Measurements from ENCODE around the gene STK36. TPM values are rescaled to one million over a fixed set of nuclear protein-coding genes. Genes with fewer than 3 reads are reported as not detected.
A peak's percentile ranks its signal among the peaks of the same experiment; 100 is the strongest.

STK36 gene
- total RNA-seq, 1 donor from 2014 or later, result 29.2 TPM

DNA sequence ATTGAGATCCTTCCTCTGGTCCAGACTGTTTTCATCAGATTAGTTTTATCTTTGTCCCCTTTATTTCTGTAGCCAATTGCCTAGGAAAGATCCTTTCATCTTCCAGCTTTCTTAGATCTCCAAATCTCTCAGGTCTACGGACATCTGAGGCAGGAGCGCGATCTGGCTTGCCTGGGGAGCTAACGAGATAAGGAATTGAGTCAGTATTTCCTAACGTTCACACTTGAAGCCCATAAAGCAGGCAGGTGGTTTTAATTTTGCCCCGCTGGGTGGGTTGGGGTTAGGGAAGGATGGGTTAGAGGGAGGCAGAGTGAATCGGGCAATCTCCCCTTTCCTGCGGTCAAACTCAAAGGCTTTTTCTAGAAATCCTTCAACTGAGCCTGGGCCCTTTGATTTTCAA lies 38.0 kb downstream of the STK36 start:
- Mint-ChIP-seq H3K27ac (no peak overlapping the region), H3K4me1 (peaks cover 26% of the 10 kb centered on the region), H3K4me3 (no peak overlapping the region), H3K9me3 (no peaks in the 10 kb centered on the region), H3K36me3 (ENCODE audit: low read depth) (peaks cover 4% of the 10 kb centered on the region), H3K27me3 (no peaks in the 10 kb centered on the region)
- intact Hi-C loops (cut with micrococcal nuclease), result loop anchor here (1.0 to 5.0 kb wide), 11 partner anchors 38 to 832 kb away; partner anchors contain the start of genes AAMP, BCS1L, CHPF and CNOT9
- CTCF ChIA-PET, result interaction anchor here (1.5 to 1.9 kb wide), 3 partner anchors 50 to 188 kb away, joined by 4 to 11 read pairs (median 6); partner anchors contain the start of genes BCS1L and ZNF142
- DNase-seq (no peak), ATAC-seq (ENCODE audit: low read depth) (no peak)
- POLR2A ChIA-PET, result interaction anchor here (0.8 to 2.2 kb wide), 8 partner anchors 38 to 678 kb away, joined by 3 to 17 read pairs (median 6); partner anchors contain the start of genes BCS1L, DNPEP, RNF25 and STK36
- TF ChIP-seq, protein P1, sequence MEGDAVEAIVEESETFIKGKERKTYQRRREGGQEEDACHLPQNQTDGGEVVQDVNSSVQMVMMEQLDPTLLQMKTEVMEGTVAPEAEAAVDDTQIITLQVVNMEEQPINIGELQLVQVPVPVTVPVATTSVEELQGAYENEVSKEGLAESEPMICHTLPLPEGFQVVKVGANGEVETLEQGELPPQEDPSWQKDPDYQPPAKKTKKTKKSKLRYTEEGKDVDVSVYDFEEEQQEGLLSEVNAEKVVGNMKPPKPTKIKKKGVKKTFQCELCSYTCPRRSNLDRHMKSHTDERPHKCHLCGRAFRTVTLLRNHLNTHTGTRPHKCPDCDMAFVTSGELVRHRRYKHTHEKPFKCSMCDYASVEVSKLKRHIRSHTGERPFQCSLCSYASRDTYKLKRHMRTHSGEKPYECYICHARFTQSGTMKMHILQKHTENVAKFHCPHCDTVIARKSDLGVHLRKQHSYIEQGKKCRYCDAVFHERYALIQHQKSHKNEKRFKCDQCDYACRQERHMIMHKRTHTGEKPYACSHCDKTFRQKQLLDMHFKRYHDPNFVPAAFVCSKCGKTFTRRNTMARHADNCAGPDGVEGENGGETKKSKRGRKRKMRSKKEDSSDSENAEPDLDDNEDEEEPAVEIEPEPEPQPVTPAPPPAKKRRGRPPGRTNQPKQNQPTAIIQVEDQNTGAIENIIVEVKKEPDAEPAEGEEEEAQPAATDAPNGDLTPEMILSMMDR (IDR thresholded peaks at IDR 0.05), result no peak

GRCh38 chr2:218710334-218710686 lies 38.4 kb downstream of the STK36 start:
- DNase-seq (no peak), ATAC-seq (ENCODE audit: low read depth) (no peak)
- no peaks in the 10 kb centered on the region for H3K27me3 Mint-ChIP-seq
- TF ChIP-seq, protein P1 (IDR thresholded peaks at IDR 0.05), result no peak
- peak overlapping the region; percentile 86 for H3K27ac Mint-ChIP-seq
- peak overlapping the region; percentile 91 for H3K4me3 Mint-ChIP-seq
- peaks cover 4% of the 10 kb centered on the region for H3K36me3 Mint-ChIP-seq (ENCODE audit: low read depth)
- ChIA-PET POLR2A (interaction anchor here (0.8 to 2.2 kb wide), 8 partner anchors 38 to 677 kb away, joined by 3 to 17 read pairs (median 6); partner anchors contain the start of genes BCS1L, DNPEP, RNF25 and STK36), CTCF (interaction anchor here (0.9 to 1.9 kb wide), 4 partner anchors 51 to 188 kb away, joined by 3 to 11 read pairs (median 5); partner anchors contain the start of genes BCS1L and ZNF142)
- no peaks in the 10 kb centered on the region for H3K9me3 Mint-ChIP-seq
- H3K4me1 Mint-ChIP-seq, result peaks cover 26% of the 10 kb centered on the region
- intact Hi-C loops (cut with micrococcal nuclease), result loop anchor here (1.0 to 5.0 kb wide), 11 partner anchors 38 to 832 kb away; partner anchors contain the start of genes AAMP, BCS1L, CHPF and CNOT9

DNA sequence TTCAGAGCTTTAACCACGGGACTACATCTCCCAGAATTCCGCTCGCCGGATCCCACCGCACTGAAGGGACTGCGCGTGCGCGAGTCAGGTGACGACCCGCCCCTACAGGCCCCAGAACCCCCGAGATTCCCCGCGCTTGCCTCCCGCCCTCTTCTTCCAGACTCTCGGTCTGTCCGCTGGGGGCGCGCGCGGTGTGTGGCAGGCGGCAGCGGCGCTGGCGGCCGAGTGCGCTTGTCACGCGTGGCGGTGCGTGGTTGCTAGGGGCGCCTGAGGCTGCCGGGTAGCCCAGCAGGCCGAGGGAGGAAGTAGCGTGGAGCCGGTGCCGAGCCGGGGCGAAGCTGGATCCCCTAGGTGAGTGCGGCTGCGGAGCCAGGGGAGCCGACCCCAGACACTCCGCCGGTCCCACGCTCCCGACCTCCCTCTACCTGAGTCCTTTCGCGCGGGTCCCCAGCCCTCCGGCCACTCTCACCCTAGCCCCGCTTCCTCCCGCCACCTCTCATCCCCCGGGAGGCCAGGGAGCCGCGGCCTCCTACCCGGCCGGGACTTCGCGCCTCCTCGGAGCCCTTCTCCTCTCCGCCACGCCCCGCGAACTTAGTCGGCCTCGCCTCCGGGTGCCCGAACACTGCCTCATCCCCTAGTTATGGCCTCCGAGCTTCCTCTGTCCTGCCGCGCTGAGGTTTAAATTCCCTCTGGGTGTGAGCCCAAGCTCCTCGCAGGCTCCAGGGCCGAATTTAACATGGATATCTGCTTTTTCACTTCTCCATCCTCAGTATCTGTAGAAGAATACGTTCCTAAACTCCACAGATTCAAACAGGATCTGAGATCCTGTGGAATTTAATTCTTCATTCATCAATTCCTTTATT lies 39.0 kb downstream of the STK36 start, which contains the start of gene TTLL4:
Gene TTLL4, plus strand, starts transcription at position 149 of the 863 bp plus-strand sequence. CDS start 26,842 bp downstream, outside the sequence.
- peak within 1 kb of the TSS; percentile 91 for H3K4me3 Mint-ChIP-seq
- peaks cover 26% of the 10 kb centered on the region for H3K4me1 Mint-ChIP-seq
- ATAC-seq (ENCODE audit: low read depth) (peak; percentile 97), DNase-seq (peak; percentile 98)
- ChIA-PET POLR2A (interaction anchor here (0.5 to 2.2 kb wide), 13 partner anchors 8 to 677 kb away, joined by 3 to 17 read pairs (median 3); partner anchors contain the start of genes BCS1L, DNPEP, RNF25 and STK36), CTCF (interaction anchor here (0.7 to 1.9 kb wide), 5 partner anchors 8 to 187 kb away, joined by 3 to 11 read pairs (median 4); partner anchors contain the start of genes BCS1L and ZNF142)
- peak within 1 kb of the TSS; percentile 86 for H3K27ac Mint-ChIP-seq
- H3K27me3 Mint-ChIP-seq, result no peaks in the 10 kb centered on the region
- intact Hi-C loops (cut with micrococcal nuclease), result loop anchor here (1.0 to 5.0 kb wide), 14 partner anchors 39 to 831 kb away; partner anchors contain the start of genes AAMP, BCS1L, CHPF and CNOT9
- no peaks in the 10 kb centered on the region for H3K9me3 Mint-ChIP-seq
- peaks cover 7% of the 10 kb centered on the region for H3K36me3 Mint-ChIP-seq (ENCODE audit: low read depth)
- TF ChIP-seq, protein P1 (IDR thresholded peaks at IDR 0.05), result no peak

GRCh38 chr2:218711550-218711929 lies 39.7 kb downstream of the STK36 start:
- Mint-ChIP-seq H3K36me3 (ENCODE audit: low read depth) (peaks cover 11% of the 10 kb centered on the region), H3K27me3 (no peaks in the 10 kb centered on the region), H3K27ac (peak overlapping the region; percentile 86), H3K9me3 (no peaks in the 10 kb centered on the region), H3K4me3 (peak overlapping the region; percentile 91), H3K4me1 (peaks cover 26% of the 10 kb centered on the region)
- DNase-seq, result no peak
- TF ChIP-seq, protein P1 (IDR thresholded peaks at IDR 0.05), result no peak
- ATAC-seq (ENCODE audit: low read depth), result no peak
- ChIA-PET POLR2A (interaction anchor here (0.7 to 2.2 kb wide), 6 partner anchors 9 to 676 kb away, joined by 3 to 17 read pairs (median 8); partner anchors contain the start of genes BCS1L, DNPEP, RNF25 and STK36), CTCF (interaction anchor here (1.7 to 1.9 kb wide), 2 partner anchors 136 to 187 kb away, joined by 4 to 6 read pairs; no protein-coding TSS in a partner anchor)
- intact Hi-C loops (cut with micrococcal nuclease), result loop anchor here (1.0 to 5.0 kb wide), 9 partner anchors 136 to 831 kb away; partner anchors contain the start of genes CHPF, CNPPD1, DNAJB2 and NHEJ1
